GM18873 (cell line): Measurements from ENCODE around the gene ZNF837.

ENCODE experiments used
- ATAC-seq: cut with Tn5 transposase; IDR thresholded peaks from one replicate; pipeline ENCODE4 v1.9.1; 2021; ENCODE audit warnings: mild to moderate bottlenecking, moderate library complexity, moderate number of reproducible peaks; ENCODE audit not compliant: unreplicated experiment, low FRiP score

ZNF837 gene

GRCh38 chr19:58326501-58326913, 54.3 kb downstream of the ZNF837 start:
- ATAC-seq: no peak

- no peak for ATAC-seq
Observed at GRCh38 chr19:58325311-58326022, 55.4 kb downstream of the ZNF837 start.

DNA sequence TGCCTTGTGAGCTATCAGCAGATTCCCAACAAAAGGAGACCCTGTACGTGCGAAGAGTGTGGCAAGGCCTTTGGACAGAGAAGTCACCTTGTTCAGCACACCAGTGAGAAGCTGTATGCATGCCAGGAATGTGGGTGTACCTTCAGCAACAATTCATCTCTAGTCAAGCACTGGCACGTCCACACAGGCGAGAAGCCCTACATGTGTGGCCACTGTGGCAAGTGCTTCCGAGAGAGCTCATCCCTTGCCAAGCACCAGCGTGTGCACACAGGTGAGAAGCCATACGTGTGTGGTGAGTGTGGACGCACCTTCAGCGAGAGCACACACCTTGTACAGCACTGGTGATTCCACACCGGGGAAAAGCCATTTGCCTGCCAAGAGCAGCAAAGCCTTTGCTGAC, 61.6 kb downstream of the ZNF837 start:
- no peak for ATAC-seq

DNA sequence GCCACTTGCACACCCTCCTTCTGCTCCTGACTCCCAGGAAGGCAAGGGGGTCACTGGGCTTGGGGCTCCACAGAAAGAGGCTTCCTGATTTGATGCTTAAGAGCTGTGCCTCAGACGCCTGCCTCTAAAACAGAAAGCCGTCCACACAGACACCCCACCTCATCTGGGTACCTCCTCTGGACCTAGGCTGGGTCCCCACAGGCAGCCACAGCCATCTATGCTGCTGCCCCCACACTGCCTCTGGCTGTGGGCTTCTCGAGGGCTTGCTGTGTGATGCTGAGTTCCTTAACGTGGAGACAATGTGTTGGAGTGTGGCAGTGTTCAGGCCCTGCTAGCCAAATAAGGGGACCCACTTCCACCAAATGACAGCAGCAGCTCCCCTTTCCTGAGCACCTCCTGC, 62.5 kb downstream of the ZNF837 start:
- ATAC-seq: no peak
